ENCODE data around the gene F8A2. TPM values are rescaled to one million over a fixed set of nuclear protein-coding genes. Genes with fewer than 3 reads are reported as not detected.

F8A2 gene
- total RNA-seq = not detected in 2 replicates

DNA sequence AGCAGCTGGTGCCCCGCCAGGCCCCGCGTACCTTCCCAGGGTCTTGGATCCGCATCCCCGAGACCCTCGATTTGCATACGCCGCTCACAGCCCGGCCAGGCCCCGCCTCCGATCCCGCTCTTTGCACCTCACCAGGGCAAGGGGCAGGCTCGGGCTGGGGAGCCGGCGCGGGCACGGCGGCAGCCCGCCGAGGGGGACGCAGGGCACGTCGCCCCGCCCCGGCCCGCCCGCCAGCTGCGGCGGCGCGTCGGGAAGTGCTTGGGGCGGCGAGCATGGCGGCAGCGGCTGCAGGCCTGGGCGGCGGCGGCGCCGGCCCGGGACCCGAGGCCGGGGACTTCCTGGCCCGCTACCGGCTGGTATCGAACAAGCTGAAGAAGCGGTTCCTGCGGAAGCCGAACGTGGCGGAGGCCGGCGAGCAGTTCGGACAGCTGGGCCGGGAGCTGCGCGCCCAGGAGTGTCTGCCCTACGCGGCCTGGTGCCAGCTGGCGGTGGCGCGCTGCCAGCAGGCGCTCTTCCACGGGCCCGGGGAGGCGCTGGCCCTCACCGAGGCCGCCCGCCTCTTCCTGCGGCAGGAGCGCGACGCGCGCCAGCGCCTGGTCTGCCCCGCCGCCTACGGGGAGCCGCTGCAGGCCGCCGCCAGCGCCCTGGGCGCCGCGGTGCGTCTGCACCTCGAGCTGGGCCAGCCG lies at the start of gene F8A2:
F8A2 (plus strand) TSS at position 253 of the 686 bp plus-strand sequence; CDS start at position 273, 20 bp downstream.

GRCh38 chrX:155334486-155335336 lies 47.2 kb upstream of the F8A2 start, which contains the start of gene CLIC2:
TSS of gene CLIC2 (minus strand) at chrX:155334614. CDS start at chrX:155334427, 187 bp downstream.

Other genes starting within 250 kb of the F8A2 start
- gene VBP1, start 165.6 kb upstream of the F8A2 start, total RNA-seq = 88.7 and 104 TPM in 2 replicates
- under 0.01 and 0.15 TPM in 2 replicates for gene RAB39B, start 117.6 kb upstream of the F8A2 start, total RNA-seq
- gene CLIC2, start 47.5 kb upstream of the F8A2 start, total RNA-seq = under 0.01 and 0.30 TPM in 2 replicates
- gene F8A3, start 76.5 kb downstream of the F8A2 start, total RNA-seq = 0.30 and 0.65 TPM in 2 replicates
- gene SPRY3, start 230.5 kb downstream of the F8A2 start, total RNA-seq = 0.32 and 0.46 TPM in 2 replicates
- 12.3 and 13.5 TPM in 2 replicates for gene TMLHE, start 230.9 kb downstream of the F8A2 start, total RNA-seq

Measured in epithelial cell of umbilical artery (primary cell).